ENCODE data around the gene TXLNG.
"Not testable (repeated sequence)": the region's sequence is repeated elsewhere in the genome, so short reads cannot be mapped to it uniquely, and the experiment has no call there.

Gene TXLNG

GRCh38 chrX:16786139-16786790, at the start of gene TXLNG:
Gene TXLNG (plus strand): TSS chrX:16786466. CDS start chrX:16786488, 22 bp downstream.
- peak; percentile 100 for DNase-seq (ENCODE audit: low read depth)
- Histone ChIP-seq H3K27me3 (replicated peaks; ENCODE audit: control insufficient read depth, insufficient read depth, low read length) (no peaks in the 10 kb centered on the region), H3K36me3 (ENCODE audit: control insufficient read depth, insufficient read depth, low read length, severe bottlenecking) (peaks cover 16% of the 10 kb centered on the region), H3K4me1 (ENCODE audit: control insufficient read depth, insufficient read depth, low read length) (peaks cover 33% of the 10 kb centered on the region), H3K9ac (ENCODE audit: low read length) (peak within 1 kb of the TSS; percentile 90), H3K4me3 (ENCODE audit: low read length) (peak within 1 kb of the TSS; percentile 91), H3K9me3 (ENCODE audit: control insufficient read depth, low read length) (no peaks in the 10 kb centered on the region)

- Histone ChIP-seq H3K27me3 (replicated peaks; ENCODE audit: control insufficient read depth, insufficient read depth, low read length) (no peaks in the 10 kb centered on the region), H3K4me1 (ENCODE audit: control insufficient read depth, insufficient read depth, low read length) (peaks cover 14% of the 10 kb centered on the region), H3K4me3 (ENCODE audit: low read length) (no peak overlapping the region), H3K36me3 (ENCODE audit: control insufficient read depth, insufficient read depth, low read length, severe bottlenecking) (peaks cover 46% of the 10 kb centered on the region), H3K9me3 (ENCODE audit: control insufficient read depth, low read length) (no peaks in the 10 kb centered on the region), H3K9ac (ENCODE audit: low read length) (no peak overlapping the region)
- no peak for DNase-seq (ENCODE audit: low read depth)
These were observed 49.2 kb upstream of the TXLNG start for GRCh38 chrX:16737024-16737423.

GRCh38 chrX:16739574-16739973, 46.7 kb upstream of the TXLNG start:
- DNase-seq (ENCODE audit: low read depth) = peak; percentile 9

GRCh38 chrX:16743604-16744325, 42.5 kb upstream of the TXLNG start:
- Histone ChIP-seq H3K9me3 (ENCODE audit: control insufficient read depth, low read length) (no peaks in the 10 kb centered on the region), H3K9ac (ENCODE audit: low read length) (no peak overlapping the region), H3K4me1 (ENCODE audit: control insufficient read depth, insufficient read depth, low read length) (peaks cover 17% of the 10 kb centered on the region), H3K36me3 (ENCODE audit: control insufficient read depth, insufficient read depth, low read length, severe bottlenecking) (peaks cover 66% of the 10 kb centered on the region), H3K27me3 (replicated peaks; ENCODE audit: control insufficient read depth, insufficient read depth, low read length) (no peaks in the 10 kb centered on the region), H3K4me3 (ENCODE audit: low read length) (no peak overlapping the region)
- peak; percentile 39 for DNase-seq (ENCODE audit: low read depth)

More at GRCh38 chrX:16739574-16739973, 46.7 kb upstream of the TXLNG start:
- H3K36me3 ChIP-seq (ENCODE audit: control insufficient read depth, insufficient read depth, low read length, severe bottlenecking) = peaks cover 63% of the 10 kb centered on the region
- H3K27me3 ChIP-seq (replicated peaks; ENCODE audit: control insufficient read depth, insufficient read depth, low read length) = no peaks in the 10 kb centered on the region
- H3K9me3 ChIP-seq (ENCODE audit: control insufficient read depth, low read length) = no peaks in the 10 kb centered on the region
- peaks cover 17% of the 10 kb centered on the region for H3K4me1 ChIP-seq (ENCODE audit: control insufficient read depth, insufficient read depth, low read length)
- H3K9ac ChIP-seq (ENCODE audit: low read length) = no peak overlapping the region
- no peak overlapping the region for H3K4me3 ChIP-seq (ENCODE audit: low read length)

GRCh38 chrX:16745102-16745501, 41.2 kb upstream of the TXLNG start:
- no peaks in the 10 kb centered on the region for H3K27me3 ChIP-seq (replicated peaks; ENCODE audit: control insufficient read depth, insufficient read depth, low read length)
- no peak overlapping the region for H3K9ac ChIP-seq (ENCODE audit: low read length)
- H3K4me1 ChIP-seq (ENCODE audit: control insufficient read depth, insufficient read depth, low read length) = peaks cover 6% of the 10 kb centered on the region
- H3K36me3 ChIP-seq (ENCODE audit: control insufficient read depth, insufficient read depth, low read length, severe bottlenecking) = peaks cover 73% of the 10 kb centered on the region
- no peak overlapping the region for H3K4me3 ChIP-seq (ENCODE audit: low read length)
- no peaks in the 10 kb centered on the region for H3K9me3 ChIP-seq (ENCODE audit: control insufficient read depth, low read length)
- DNase-seq (ENCODE audit: low read depth) = no peak

- no peak for DNase-seq (ENCODE audit: low read depth)
These were observed 40.6 kb upstream of the TXLNG start for GRCh38 chrX:16745659-16746058.

GRCh38 chrX:16748425-16748824, 37.8 kb upstream of the TXLNG start:
- Histone ChIP-seq H3K9me3 (ENCODE audit: control insufficient read depth, low read length) (no peaks in the 10 kb centered on the region), H3K9ac (ENCODE audit: low read length) (no peak overlapping the region), H3K4me3 (ENCODE audit: low read length) (no peak overlapping the region), H3K4me1 (ENCODE audit: control insufficient read depth, insufficient read depth, low read length) (peaks cover 4% of the 10 kb centered on the region), H3K36me3 (ENCODE audit: control insufficient read depth, insufficient read depth, low read length, severe bottlenecking) (peaks cover 68% of the 10 kb centered on the region), H3K27me3 (replicated peaks; ENCODE audit: control insufficient read depth, insufficient read depth, low read length) (no peaks in the 10 kb centered on the region)
- DNase-seq (ENCODE audit: low read depth) = no peak

More at GRCh38 chrX:16745659-16746058, 40.6 kb upstream of the TXLNG start:
- peaks cover 78% of the 10 kb centered on the region for H3K36me3 ChIP-seq (ENCODE audit: control insufficient read depth, insufficient read depth, low read length, severe bottlenecking)
- H3K9me3 ChIP-seq (ENCODE audit: control insufficient read depth, low read length) = no peaks in the 10 kb centered on the region
- no peaks in the 10 kb centered on the region for H3K27me3 ChIP-seq (replicated peaks; ENCODE audit: control insufficient read depth, insufficient read depth, low read length)
- H3K4me1 ChIP-seq (ENCODE audit: control insufficient read depth, insufficient read depth, low read length) = peaks cover 4% of the 10 kb centered on the region
- H3K4me3 ChIP-seq (ENCODE audit: low read length) = no peak overlapping the region
- H3K9ac ChIP-seq (ENCODE audit: low read length) = no peak overlapping the region

GRCh38 chrX:16750136-16750535, 36.1 kb upstream of the TXLNG start:
- no peaks in the 10 kb centered on the region for H3K4me1 ChIP-seq (ENCODE audit: control insufficient read depth, insufficient read depth, low read length)
- no peak overlapping the region for H3K4me3 ChIP-seq (ENCODE audit: low read length)
- H3K9me3 ChIP-seq (ENCODE audit: control insufficient read depth, low read length) = no peaks in the 10 kb centered on the region
- DNase-seq (ENCODE audit: low read depth) = no peak
- H3K36me3 ChIP-seq (ENCODE audit: control insufficient read depth, insufficient read depth, low read length, severe bottlenecking) = peaks cover 57% of the 10 kb centered on the region
- H3K27me3 ChIP-seq (replicated peaks; ENCODE audit: control insufficient read depth, insufficient read depth, low read length) = no peaks in the 10 kb centered on the region
- no peak overlapping the region for H3K9ac ChIP-seq (ENCODE audit: low read length)

GRCh38 chrX:16754019-16754418, 32.2 kb upstream of the TXLNG start:
- H3K27me3 ChIP-seq (replicated peaks; ENCODE audit: control insufficient read depth, insufficient read depth, low read length) = no peaks in the 10 kb centered on the region
- no peak overlapping the region for H3K4me3 ChIP-seq (ENCODE audit: low read length)
- H3K36me3 ChIP-seq (ENCODE audit: control insufficient read depth, insufficient read depth, low read length, severe bottlenecking) = peaks cover 59% of the 10 kb centered on the region
- H3K4me1 ChIP-seq (ENCODE audit: control insufficient read depth, insufficient read depth, low read length) = no peaks in the 10 kb centered on the region
- no peak for DNase-seq (ENCODE audit: low read depth)
- no peaks in the 10 kb centered on the region for H3K9me3 ChIP-seq (ENCODE audit: control insufficient read depth, low read length)
- no peak overlapping the region for H3K9ac ChIP-seq (ENCODE audit: low read length)

GRCh38 chrX:16756724-16757123, 29.5 kb upstream of the TXLNG start:
- Histone ChIP-seq H3K4me3 (ENCODE audit: low read length) (no peak overlapping the region), H3K36me3 (ENCODE audit: control insufficient read depth, insufficient read depth, low read length, severe bottlenecking) (peaks cover 67% of the 10 kb centered on the region), H3K9me3 (ENCODE audit: control insufficient read depth, low read length) (no peaks in the 10 kb centered on the region), H3K4me1 (ENCODE audit: control insufficient read depth, insufficient read depth, low read length) (no peaks in the 10 kb centered on the region), H3K27me3 (replicated peaks; ENCODE audit: control insufficient read depth, insufficient read depth, low read length) (no peaks in the 10 kb centered on the region), H3K9ac (ENCODE audit: low read length) (no peak overlapping the region)
- no peak for DNase-seq (ENCODE audit: low read depth)

GRCh38 chrX:16761500-16761899, 24.8 kb upstream of the TXLNG start:
- not testable (repeated sequence) for H3K4me1 ChIP-seq (ENCODE audit: control insufficient read depth, insufficient read depth, low read length); DNase-seq (ENCODE audit: low read depth); H3K27me3 ChIP-seq (replicated peaks; ENCODE audit: control insufficient read depth, insufficient read depth, low read length); H3K9ac ChIP-seq (ENCODE audit: low read length); H3K9me3 ChIP-seq (ENCODE audit: control insufficient read depth, low read length); H3K4me3 ChIP-seq (ENCODE audit: low read length)
- peaks cover 50% of the 10 kb centered on the region for H3K36me3 ChIP-seq (ENCODE audit: control insufficient read depth, insufficient read depth, low read length, severe bottlenecking)

Measured in adipocyte (in vitro differentiated cells).